ENCODE data around the gene ZBTB34. TPM values are rescaled to one million over a fixed set of nuclear protein-coding genes. Genes with fewer than 3 reads are reported as not detected.

ZBTB34 gene, protein sequence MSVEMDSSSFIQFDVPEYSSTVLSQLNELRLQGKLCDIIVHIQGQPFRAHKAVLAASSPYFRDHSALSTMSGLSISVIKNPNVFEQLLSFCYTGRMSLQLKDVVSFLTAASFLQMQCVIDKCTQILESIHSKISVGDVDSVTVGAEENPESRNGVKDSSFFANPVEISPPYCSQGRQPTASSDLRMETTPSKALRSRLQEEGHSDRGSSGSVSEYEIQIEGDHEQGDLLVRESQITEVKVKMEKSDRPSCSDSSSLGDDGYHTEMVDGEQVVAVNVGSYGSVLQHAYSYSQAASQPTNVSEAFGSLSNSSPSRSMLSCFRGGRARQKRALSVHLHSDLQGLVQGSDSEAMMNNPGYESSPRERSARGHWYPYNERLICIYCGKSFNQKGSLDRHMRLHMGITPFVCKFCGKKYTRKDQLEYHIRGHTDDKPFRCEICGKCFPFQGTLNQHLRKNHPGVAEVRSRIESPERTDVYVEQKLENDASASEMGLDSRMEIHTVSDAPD
- 5.4 and 6.5 TPM in 2 replicates for total RNA-seq

DNA sequence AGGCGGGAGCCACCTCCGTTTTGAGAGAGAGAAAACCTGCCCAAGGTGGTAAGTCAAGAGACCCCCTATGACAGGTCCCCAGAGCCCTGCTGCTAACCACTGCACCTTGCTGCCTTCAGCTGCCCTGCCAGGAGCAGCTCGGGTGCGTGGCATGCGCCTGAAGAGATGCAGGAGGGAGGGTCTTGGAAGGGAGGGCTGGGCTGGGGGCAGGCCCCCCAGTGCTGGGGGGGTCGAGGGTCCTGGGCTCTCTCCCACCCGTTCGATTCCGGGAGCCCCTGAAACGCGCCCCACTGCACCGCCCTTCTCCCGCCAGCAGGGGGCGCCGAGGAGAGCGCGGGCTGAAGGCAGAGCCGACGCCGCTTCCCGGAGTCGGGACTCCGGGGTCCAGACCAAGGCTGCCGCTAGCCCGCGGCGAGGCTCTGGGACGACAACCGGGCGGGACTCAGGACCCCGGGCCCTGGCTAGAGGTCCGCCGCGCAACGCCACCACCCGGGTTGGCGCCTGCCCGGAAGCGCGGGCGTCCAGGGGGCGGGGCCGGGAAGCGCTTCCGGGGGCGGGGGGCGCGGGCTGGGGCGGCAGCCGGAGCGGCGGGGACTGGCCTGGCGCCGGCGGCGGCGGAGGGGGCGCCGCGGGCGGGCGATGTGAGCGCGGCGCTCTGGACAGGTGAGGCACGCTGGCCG is at the start of gene ZBTB34:
Gene ZBTB34 (plus strand): TSS at position 563 of the 680 bp plus-strand sequence. CDS start 18,761 bp downstream, outside the sequence.

DNA sequence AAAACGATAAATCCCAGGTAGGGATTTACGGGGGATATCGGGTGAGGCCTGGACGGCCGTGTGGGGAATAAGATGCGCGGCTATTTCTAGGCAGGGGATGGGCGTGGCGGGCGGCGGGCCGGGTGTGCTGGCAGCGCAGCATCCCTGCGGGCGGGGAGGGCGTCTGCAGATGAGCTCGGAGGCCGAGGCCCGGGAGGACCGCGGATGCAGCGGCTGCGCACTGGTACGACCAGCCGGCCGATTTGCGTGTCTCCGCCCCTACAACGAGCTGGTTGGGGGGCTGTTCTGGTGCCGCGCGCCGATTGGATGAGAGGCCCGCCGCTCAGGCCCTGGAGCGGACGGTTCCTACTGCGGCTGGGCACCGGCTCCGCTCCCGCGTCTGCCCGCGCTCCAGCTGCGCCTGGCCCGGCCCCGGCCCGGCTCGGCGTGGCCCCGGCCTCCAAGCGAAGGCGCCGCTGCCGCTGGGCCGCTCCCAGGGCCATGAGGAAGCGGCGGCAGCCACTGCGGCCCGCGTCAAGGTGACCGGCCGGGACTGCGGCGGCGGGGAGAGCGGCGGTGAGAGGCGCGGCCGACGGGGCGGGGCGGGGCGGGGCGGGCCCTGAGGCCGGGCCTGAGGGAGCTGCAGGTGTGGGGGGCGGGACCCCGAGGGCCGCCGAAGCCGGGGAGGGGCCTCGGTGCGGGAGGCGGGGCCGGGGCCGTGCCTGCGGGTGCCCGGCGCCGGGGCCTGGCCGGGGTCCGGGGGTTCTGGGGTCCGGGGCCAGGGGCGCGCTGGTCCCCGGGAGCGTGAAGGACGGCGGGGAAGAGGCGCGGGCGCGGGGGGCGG is 54.2 kb downstream of the ZBTB34 start, which contains the start of gene RALGPS1:
Gene RALGPS1 (plus strand): TSS at position 325 of the 823 bp plus-strand sequence. CDS start 47,508 bp downstream, outside the sequence.

Other genes with a start within 250 kb of the ZBTB34 start
- not detected in 2 replicates for gene LMX1B, start 246.7 kb upstream of the ZBTB34 start, total RNA-seq
- gene ZBTB43, start 55.6 kb upstream of the ZBTB34 start, total RNA-seq, result 31.9 and 65.4 TPM in 2 replicates
- 1.7 and 2.0 TPM in 2 replicates for gene RALGPS1, start 54.1 kb downstream of the ZBTB34 start, total RNA-seq